Esophagus squamous epithelium (tissue), 5 donors: Measurements from ENCODE around the gene LRRC38. TPM values are rescaled to one million over a fixed set of nuclear protein-coding genes. Genes with fewer than 3 reads are reported as not detected.

Source experiments
- DNase-seq: peaks from one replicate; lab custom pipeline; 2025; lab: John Stamatoyannopoulos, UW
- H3K27ac ChIP-seq, 4 donors: fragments of 200-600 bp; sonication (generic); one replicate each; pipeline ENCODE4 v1.5.1; 2016 to 2019; ENCODE audit warnings: mild to moderate bottlenecking in 1 of 4
- H3K27me3 ChIP-seq, 4 donors: fragments of 200-600 bp; sonication (generic); 1 replicate in 3 of 4; 2 replicates in 1 of 4; pipeline versions ENCODE4 v1.5.1 to v1.6.0; 2017 to 2021; ENCODE audit warnings: antibody characterized with exemption in 1 of 4
- H3K36me3 ChIP-seq, 3 donors: fragments of 200-600 bp; sonication (generic); one replicate each; pipeline ENCODE4 v1.5.1; 2016 to 2019
- H3K4me1 ChIP-seq, 3 donors: fragments of 200-600 bp; sonication (generic); one replicate each; pipeline ENCODE4 v1.5.1; 2017 to 2019
- H3K4me3 ChIP-seq, 4 donors: fragments of 200-600 bp; sonication (generic); 1 replicate in 3 of 4; 2 replicates in 1 of 4; pipeline ENCODE4 v1.5.1; 2016 to 2019; ENCODE audit warnings: mild to moderate bottlenecking in 2 of 4, moderate library complexity in 1 of 4
- H3K9me3 ChIP-seq, 3 donors: fragments of 200-600 bp; sonication (generic); one replicate each; pipeline ENCODE4 v1.5.1; 2016 to 2019
- CTCF ChIP-seq, 6 experiments: fragments of 450-650 bp in 4 of 6; fragments of 200-600 bp in 2 of 6; sonication (generic) in 2 of 6; IDR thresholded peaks; one replicate each; pipeline ENCODE4 v1.5.1; 2016 to 2019; ENCODE audit warnings: antibody characterized with exemption in 6 of 6, mild to moderate bottlenecking in 4 of 6, moderate library complexity in 4 of 6
- POLR2A ChIP-seq, 4 donors: fragments of 450-650 bp; IDR thresholded peaks; one replicate each; pipeline ENCODE4 v1.6.1; 2017; ENCODE audit warnings: antibody characterized with exemption in 4 of 4, mild to moderate bottlenecking in 4 of 4, moderate library complexity in 3 of 4
- WGBS, 2 donors: methylation state at CpG; one replicate each; pipeline ENCODE4 v1.1.5; 2018; 5-methylcytosine and 5-hydroxymethylcytosine counted together
- intact Hi-C: fragments of 100-400 bp; cut with DNase I; formaldehyde crosslinking; loops from one replicate; pipeline ENCODE4 v1.15.0; 2022
- total RNA-seq, 4 donors: library from RNA; depleted of rRNA; stranded (reverse); fragments of >200 nt; gene quantifications; one replicate each; pipeline ENCODE4 v1.1.0, GENCODE V29; 2016
- donor health status: DM: yes; HTN: yes; CAD: no.

The LRRC38 gene
- total RNA-seq, 4 donors from 2014 or later: 0.19 TPM; not detected in 3

GRCh38 chr1:13520985-13521384 lies 7.2 kb upstream of the LRRC38 start:
- WGBS, 2 donors: 85 to 91% methylated on average over 12 of the region's 12 CpGs
- H3K27me3 ChIP-seq: peaks cover 0 to 70% (median 0%) of the 10 kb centered on the region in 4 donors
- intact Hi-C loops: no loop called here

GRCh38 chr1:13517193-13517812 lies 3.5 kb upstream of the LRRC38 start:
- Histone ChIP-seq H3K27me3 (peaks cover 5 to 96% (median 6%) of the 10 kb centered on the region in 4 donors), H3K4me1 (peaks cover 0 to 18% (median 10%) of the 10 kb centered on the region in 3 donors), H3K36me3 (no peaks in the 10 kb centered on the region), H3K27ac (no peak overlapping the region), H3K4me3 (no peak overlapping the region), H3K9me3 (peaks cover 0 to 6% (median 0%) of the 10 kb centered on the region in 3 donors)
- WGBS, 2 donors: 26 to 67% methylated on average over 6 to 18 of the region's 18 CpGs
- intact Hi-C loops: no loop called here
- no peak for DNase-seq
- TF ChIP-seq CTCF (IDR thresholded peaks at IDR 0.05) (peak in 5 of 6 experiments; percentile 8 to 43 (median 22)), POLR2A (IDR thresholded peaks at IDR 0.05) (no peak)

More at GRCh38 chr1:13520985-13521384, 7.2 kb upstream of the LRRC38 start:
- TF ChIP-seq POLR2A (IDR thresholded peaks at IDR 0.05) (no peak), CTCF (IDR thresholded peaks at IDR 0.05) (no peak)
- no peaks in the 10 kb centered on the region for H3K36me3 ChIP-seq
- H3K4me3 ChIP-seq: no peak overlapping the region
- DNase-seq: no peak
- peaks cover 0 to 6% (median 0%) of the 10 kb centered on the region in 3 donors for H3K9me3 ChIP-seq
- H3K27ac ChIP-seq: no peak overlapping the region
- no peaks in the 10 kb centered on the region for H3K4me1 ChIP-seq

- peaks cover 0 to 18% (median 10%) of the 10 kb centered on the region in 3 donors for H3K4me1 ChIP-seq
- no peaks in the 10 kb centered on the region for H3K36me3 ChIP-seq
- WGBS, 2 donors: 59 to 61% methylated on average over 8 to 10 of the region's 10 CpGs
- H3K9me3 ChIP-seq: peaks cover 0 to 6% (median 0%) of the 10 kb centered on the region in 3 donors
- H3K27ac ChIP-seq: no peak overlapping the region
- intact Hi-C loops: no loop called here
- H3K4me3 ChIP-seq: no peak overlapping the region
- TF ChIP-seq POLR2A (IDR thresholded peaks at IDR 0.05) (no peak), CTCF (IDR thresholded peaks at IDR 0.05) (no peak)
- peaks cover 5 to 99% (median 7%) of the 10 kb centered on the region in 4 donors for H3K27me3 ChIP-seq
- no peak for DNase-seq
These were observed 2.8 kb upstream of the LRRC38 start for GRCh38 chr1:13516606-13517005.

- 31 to 43% methylated on average over 1 of the region's 5 CpGs for WGBS, 2 donors
- DNase-seq: no peak
- no peaks in the 10 kb centered on the region for H3K36me3 ChIP-seq
- peaks cover 0 to 18% (median 10%) of the 10 kb centered on the region in 3 donors for H3K4me1 ChIP-seq
- no peak for TF ChIP-seq POLR2A (IDR thresholded peaks at IDR 0.05)
- no peak for TF ChIP-seq CTCF (IDR thresholded peaks at IDR 0.05)
- peaks cover 5 to 100% (median 7%) of the 10 kb centered on the region in 4 donors for H3K27me3 ChIP-seq
- peaks cover 0 to 6% (median 0%) of the 10 kb centered on the region in 3 donors for H3K9me3 ChIP-seq
- intact Hi-C loops: no loop called here
- no peak overlapping the region for H3K27ac ChIP-seq
- no peak overlapping the region for H3K4me3 ChIP-seq
These were observed 1.0 kb upstream of the LRRC38 start for GRCh38 chr1:13514821-13515220.

- Histone ChIP-seq H3K4me3 (peak overlapping the region; percentile 1 to 45 (median 17)), H3K27ac (no peak overlapping the region), H3K4me1 (peaks cover 0 to 18% (median 10%) of the 10 kb centered on the region in 3 donors), H3K27me3 (peaks cover 5 to 98% (median 7%) of the 10 kb centered on the region in 4 donors), H3K9me3 (no peaks in the 10 kb centered on the region), H3K36me3 (no peaks in the 10 kb centered on the region)
- intact Hi-C loops: no loop called here
- TF ChIP-seq CTCF (IDR thresholded peaks at IDR 0.05) (no peak), POLR2A (IDR thresholded peaks at IDR 0.05) (no peak)
- WGBS, 2 donors: 0 to 2% methylated on average over 5 to 6 of the region's 98 CpGs
- DNase-seq: no peak
These were observed 524 bp downstream of the LRRC38 start for GRCh38 chr1:13513063-13513894.
